ENCODE measurements around the gene MYO19. TPM values are rescaled to one million over a fixed set of nuclear protein-coding genes. Genes with fewer than 3 reads are reported as not detected.
"Not testable (repeated sequence)": the region's sequence is repeated elsewhere in the genome, so short reads cannot be mapped to it uniquely, and the experiment has no call there.

MYO19 gene
- total RNA-seq, 2 experiments from 2014 or later = 152 to 153 TPM

- POLR2A ChIA-PET = no interaction called here
- CTCF ChIA-PET = interaction anchor here (1.2 kb wide), 1 partner anchor 9 kb away, joined by 5 read pairs; no protein-coding TSS in a partner anchor
Measured at GRCh38 chr17:36542755-36543154, 8.1 kb upstream of the MYO19 start.

- POLR2A ChIA-PET = no interaction called here
Measured at GRCh38 chr17:36540696-36541095, 6.0 kb upstream of the MYO19 start.

DNA sequence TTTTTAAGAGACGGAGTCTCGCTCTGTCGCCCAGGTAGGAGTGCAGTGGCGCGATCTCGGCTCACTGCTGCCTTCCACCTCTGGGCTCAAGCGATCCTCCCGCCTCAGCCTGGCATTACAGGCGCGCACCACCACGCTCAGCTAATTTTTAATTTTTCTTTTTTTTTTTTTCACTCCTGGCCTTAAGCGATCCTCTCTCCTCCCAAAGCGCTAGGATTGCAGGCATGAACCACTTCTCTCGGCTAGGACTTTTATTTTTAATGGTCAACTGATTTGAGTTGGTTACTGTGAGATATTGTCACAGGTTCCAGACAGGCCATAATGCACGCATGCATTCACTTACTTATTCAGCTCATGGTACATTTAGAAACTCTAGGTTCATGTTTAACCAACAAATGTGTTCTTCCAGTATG lies 1.0 kb upstream of the MYO19 start:
- CTCF ChIA-PET = interaction anchor here (3.3 kb wide), 1 partner anchor 11 kb away, joined by 13 read pairs; no protein-coding TSS in a partner anchor
- POLR2A ChIA-PET = interaction anchor here (0.8 to 3.4 kb wide), 4 partner anchors 10 to 66 kb away, joined by 3 to 44 read pairs (median 5); partner anchors contain the start of genes GGNBP2 and MRM1

More at GRCh38 chr17:36540696-36541095, 6.0 kb upstream of the MYO19 start:
- CTCF ChIA-PET = no interaction called here

DNA sequence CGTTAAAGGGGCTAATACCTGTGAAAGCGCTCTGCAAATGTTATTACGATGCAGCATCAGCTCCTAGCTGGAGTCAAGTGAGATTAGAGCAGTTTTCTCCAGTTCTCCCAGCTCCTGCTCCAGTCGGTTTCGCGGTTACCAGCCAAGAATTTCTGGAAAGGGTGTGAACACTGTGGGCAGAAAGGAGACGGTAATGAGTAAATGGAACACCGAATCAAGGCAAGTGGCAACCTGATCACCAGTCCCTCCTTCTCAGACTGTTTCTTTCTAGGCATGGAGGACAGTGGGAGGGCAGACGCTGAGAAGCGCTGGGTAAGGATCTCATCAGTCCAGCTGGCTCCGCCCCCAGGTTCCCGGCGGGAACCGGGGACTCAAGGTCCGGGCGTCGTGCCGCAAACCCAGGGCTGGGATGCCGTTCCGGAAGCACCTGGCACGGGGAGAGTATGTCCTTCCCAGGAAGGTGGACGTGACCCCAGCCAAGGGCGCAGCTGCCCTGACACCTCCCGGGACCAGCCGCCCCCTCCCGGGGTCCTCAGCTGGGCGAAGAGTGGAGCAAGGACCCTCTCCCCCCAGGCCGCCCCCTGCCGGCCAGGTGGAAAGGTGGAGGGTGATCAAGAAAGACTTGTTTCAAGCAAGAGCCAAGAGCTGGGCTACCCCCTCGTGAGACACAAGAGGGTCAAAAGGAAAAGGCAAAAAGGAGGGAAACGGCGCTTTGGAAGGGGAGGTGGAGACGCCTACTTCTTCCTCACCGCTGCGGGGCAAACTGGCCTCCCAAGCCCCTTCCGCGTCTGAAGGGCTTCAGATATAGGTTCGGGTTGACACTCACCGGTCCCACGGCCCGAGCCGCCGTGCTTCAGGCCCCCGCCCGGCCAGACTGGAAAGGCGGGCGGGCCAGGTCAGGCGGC lies 481 bp downstream of the MYO19 start:
- POLR2A ChIA-PET = interaction anchor here (0.6 to 3.4 kb wide), 4 partner anchors 11 to 67 kb away, joined by 3 to 44 read pairs (median 5); partner anchors contain the start of genes GGNBP2 and MRM1
- CTCF ChIA-PET = interaction anchor here (0.6 to 3.3 kb wide), 8 partner anchors 8 to 72 kb away, joined by 3 to 13 read pairs (median 4); partner anchors contain the start of gene MRM1

- POLR2A ChIA-PET = interaction anchor here (0.6 kb wide), 1 partner anchor 25 kb away, joined by 3 read pairs; no protein-coding TSS in a partner anchor
- CTCF ChIA-PET = no interaction called here
Measured at GRCh38 chr17:36532435-36532975, 2.2 kb downstream of the MYO19 start.

GRCh38 chr17:36529121-36529520 lies 5.5 kb downstream of the MYO19 start:
- ChIA-PET CTCF (no interaction called here), POLR2A (no interaction called here)

DNA sequence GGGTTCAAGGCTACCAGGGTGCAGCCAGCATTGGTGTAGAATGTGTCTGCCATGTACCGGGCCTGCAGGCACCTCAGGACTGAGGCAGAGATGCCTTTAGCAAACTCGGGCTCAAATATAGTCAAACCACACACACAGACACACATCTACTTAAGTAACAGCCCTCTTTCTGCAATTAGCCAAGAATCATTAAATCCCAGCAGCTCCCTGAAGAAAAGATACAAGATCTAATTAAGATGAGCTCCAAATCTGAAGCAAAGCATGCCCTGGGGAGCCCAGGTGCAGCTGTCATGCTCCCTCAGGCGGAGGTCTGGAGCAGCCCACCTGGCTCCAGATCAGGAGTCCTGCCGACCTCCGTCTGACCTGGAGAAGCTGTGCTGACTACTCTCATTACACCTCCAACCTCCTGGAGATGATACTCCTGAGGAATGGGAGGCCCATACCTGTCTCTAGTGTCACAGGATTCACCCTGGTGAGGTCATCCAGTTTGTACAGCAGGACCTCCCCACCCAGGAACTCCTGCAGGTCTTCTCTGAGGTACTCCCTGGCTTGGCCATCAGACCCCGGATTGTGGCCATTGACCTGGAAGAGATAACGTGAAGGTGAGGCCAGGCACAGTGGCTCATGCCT lies 6.9 kb downstream of the MYO19 start:
- ChIA-PET POLR2A (no interaction called here), CTCF (no interaction called here)

DNA sequence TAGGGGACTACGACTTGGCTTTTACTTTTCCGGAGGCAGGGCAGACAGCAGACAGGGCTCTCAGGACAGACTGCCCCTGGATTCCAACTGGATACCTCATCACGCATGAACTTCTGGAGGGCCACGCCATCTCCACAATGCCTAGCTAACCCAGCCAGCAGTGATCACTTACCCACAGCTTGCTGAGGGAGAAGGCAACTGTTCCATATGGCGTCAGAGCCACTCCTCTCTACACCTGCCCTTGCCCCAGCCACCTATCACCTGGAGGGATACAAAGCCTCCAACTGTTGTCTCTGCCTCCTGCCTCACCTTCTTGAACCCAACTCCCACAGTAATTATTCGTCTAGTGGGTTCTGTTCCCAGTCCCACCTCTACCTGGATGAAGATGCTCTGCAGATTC lies 8.8 kb downstream of the MYO19 start:
- CTCF ChIA-PET = no interaction called here
- POLR2A ChIA-PET = no interaction called here

DNA sequence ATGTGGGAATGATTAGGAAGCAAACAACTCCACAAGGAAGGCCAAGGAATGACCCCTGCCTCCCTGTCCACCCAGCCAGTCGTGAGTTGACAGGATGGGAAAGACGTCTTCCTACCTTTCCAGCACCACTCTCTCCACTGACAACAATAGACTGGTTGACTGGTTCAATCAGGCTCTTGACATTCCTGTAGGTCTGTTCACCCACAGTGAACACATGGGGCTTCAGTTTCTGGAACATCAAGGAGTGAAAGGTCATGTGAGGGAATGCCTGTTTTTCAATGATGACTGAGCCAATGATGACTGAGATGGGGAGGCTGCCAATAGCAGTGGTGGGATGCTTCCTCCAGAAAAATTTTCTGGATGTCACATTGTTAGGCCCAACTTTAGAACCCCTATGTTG lies 9.6 kb downstream of the MYO19 start:
- ChIA-PET POLR2A (no interaction called here), CTCF (no interaction called here)

GRCh38 chr17:36524428-36524876 lies 10.2 kb downstream of the MYO19 start:
- POLR2A ChIA-PET = no interaction called here
- CTCF ChIA-PET = interaction anchor here (1.0 kb wide), 1 partner anchor 10 kb away, joined by 7 read pairs; the partner anchor contains the start of genes MYO19 and PIGW

GRCh38 chr17:36523113-36523512 lies 11.6 kb downstream of the MYO19 start:
- POLR2A ChIA-PET = no interaction called here

GRCh38 chr17:36515837-36516236 lies 18.8 kb downstream of the MYO19 start:
- ChIA-PET POLR2A (interaction anchor here (0.7 kb wide), 1 partner anchor 21 kb away, joined by 3 read pairs; no protein-coding TSS in a partner anchor), CTCF (no interaction called here)

More at GRCh38 chr17:36523113-36523512, 11.6 kb downstream of the MYO19 start:
- CTCF ChIA-PET = no interaction called here

DNA sequence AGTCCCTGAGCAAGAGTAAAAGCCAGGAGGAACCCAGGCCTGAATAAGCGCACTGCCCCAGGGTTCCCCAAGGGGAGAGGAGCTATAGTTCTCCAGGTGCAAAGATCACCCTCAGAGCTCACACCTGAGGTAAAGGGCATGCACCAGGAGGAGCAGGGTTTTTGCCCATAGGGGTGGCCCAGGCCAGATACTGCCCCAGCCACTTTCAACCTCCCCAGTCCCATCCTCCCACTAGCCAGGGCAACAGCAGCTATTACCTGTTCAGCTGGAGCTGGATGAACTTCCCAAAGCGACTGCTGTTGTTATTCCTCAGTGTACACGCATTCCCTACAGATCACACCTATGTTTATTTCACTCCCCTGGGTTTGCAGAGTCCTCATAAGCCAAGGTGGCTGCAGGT lies 19.8 kb downstream of the MYO19 start:
- POLR2A ChIA-PET = no interaction called here

DNA sequence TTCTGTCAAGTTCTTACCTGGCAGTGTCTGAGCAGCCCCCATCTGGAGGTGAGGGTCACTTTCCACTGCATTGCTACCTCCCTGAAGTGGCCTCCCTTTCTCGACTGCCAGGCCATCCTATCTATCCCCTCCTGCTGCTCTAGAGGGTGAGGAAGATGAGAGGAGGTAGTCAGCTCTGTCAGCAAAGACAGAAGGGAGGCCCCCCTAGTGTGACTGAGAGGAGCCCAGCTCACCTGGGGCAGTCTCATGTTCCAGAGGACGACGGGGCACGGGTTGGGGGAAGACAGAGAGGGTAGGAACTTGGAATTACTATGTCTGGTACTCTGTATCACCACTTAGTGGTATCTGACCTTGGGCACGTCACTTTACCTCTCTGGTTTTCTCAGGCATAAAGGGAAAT lies 22.0 kb downstream of the MYO19 start:
- ChIA-PET CTCF (no interaction called here), POLR2A (no interaction called here)

More for the DNA sequence above, 19.8 kb downstream of the MYO19 start:
- CTCF ChIA-PET = interaction anchor here (1.4 kb wide), 1 partner anchor 19 kb away, joined by 4 read pairs; the partner anchor contains the start of genes MYO19 and PIGW

GRCh38 chr17:36511216-36511615 lies 23.5 kb downstream of the MYO19 start:
- ChIA-PET POLR2A (no interaction called here), CTCF (no interaction called here)

DNA sequence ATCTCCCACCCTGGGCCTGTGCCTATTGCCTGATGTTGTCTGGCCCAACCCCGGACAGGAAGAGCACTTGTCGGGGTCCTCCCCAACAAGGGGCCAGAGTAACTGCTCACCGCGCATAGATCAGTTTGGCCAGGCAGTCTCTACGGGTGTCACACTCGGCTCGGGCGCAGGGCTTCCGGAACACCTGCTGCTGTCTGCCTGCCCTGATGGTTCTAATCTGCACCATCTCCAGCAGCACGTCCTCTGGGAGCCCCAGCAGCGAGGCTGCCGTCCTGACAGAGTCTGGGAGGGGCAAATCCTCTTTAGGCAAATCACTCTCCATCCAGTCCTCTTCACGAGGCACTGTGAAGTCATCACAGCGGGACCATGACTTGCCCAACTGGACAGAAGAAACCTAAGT lies 24.0 kb downstream of the MYO19 start:
- POLR2A ChIA-PET = no interaction called here
- CTCF ChIA-PET = no interaction called here

DNA sequence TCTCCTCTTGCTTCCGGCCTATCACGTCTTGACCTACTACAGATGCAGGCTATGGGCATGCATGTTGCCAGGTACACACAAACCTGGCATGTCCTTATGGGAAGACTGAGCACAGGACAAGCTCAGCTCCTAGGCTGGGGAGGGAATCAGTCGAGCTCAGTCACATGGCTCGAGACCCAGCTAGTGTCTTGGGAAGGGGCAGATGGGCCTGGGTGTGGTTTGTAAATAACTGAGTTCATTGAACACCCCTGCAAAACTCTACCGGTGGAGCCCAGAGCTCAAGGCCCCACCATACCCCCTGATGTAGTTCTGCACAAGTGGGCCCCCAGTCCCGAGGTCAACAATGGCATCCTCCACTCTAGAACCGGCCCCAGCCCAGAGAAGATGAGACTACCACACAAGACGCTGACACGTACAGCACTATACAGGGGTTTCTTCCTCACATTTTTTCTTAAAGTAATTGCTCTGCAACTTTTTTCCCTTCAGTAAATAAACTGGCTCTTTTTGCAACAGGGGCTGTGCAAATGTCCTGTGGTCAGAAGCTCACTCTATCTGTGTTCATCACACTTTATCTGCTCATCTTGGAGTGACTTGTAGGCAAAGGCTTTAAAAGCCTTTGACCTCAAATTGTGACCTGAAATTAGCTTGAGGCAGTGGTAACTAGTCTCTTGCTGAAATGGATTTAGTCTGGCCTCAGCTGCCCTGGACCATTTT lies 25.2 kb downstream of the MYO19 start:
- ChIA-PET POLR2A (interaction anchor here (1.0 kb wide), 1 partner anchor 26 kb away, joined by 3 read pairs; no protein-coding TSS in a partner anchor), CTCF (no interaction called here)

- POLR2A ChIA-PET, CTCF ChIA-PET: not testable (repeated sequence)
Measured at GRCh38 chr17:36508439-36508838, 26.2 kb downstream of the MYO19 start.

DNA sequence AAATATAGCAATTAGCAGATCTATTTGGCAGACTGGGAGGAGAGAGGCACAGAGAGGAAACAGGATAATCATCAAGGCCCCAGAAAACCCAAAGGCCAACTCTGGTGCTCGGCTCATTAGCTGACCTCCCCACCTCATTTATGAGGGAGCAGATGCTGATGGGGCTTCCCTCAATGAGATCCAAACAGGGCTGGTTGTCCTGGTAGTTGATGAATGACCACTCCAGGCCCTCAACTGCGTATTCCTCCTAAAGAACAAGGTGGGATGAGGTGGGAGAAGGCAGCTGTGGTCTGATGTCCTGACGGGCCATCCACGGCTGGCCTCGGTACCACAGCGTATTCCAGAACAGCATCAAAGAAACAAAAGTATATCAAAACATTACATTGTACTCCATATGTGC lies 27.4 kb downstream of the MYO19 start:
- ChIA-PET POLR2A (no interaction called here), CTCF (no interaction called here)

- POLR2A ChIA-PET = no interaction called here
Measured at GRCh38 chr17:36506831-36507230, 27.8 kb downstream of the MYO19 start.

More at GRCh38 chr17:36506831-36507230, 27.8 kb downstream of the MYO19 start:
- CTCF ChIA-PET = no interaction called here

Measured in activated CD8-positive, alpha-beta memory T cell treated with anti-CD3 and anti-CD28 coated beads for 36 hours (primary cell).